A549 (cell line): Measurements from ENCODE around the gene DDX10.
"Not testable (repeated sequence)": the region's sequence is repeated elsewhere in the genome, so short reads cannot be mapped to it uniquely, and the experiment has no call there.

Experiments
- BHLHE40 ChIP-seq: IDR thresholded peaks from 2 replicates; pipeline ENCODE4 v1.6.1; 2012; ENCODE audit warnings: low read depth, low read length, inconsistent platforms
- CBX2 ChIP-seq: fragments of 200-600 bp; sonication (generic); IDR thresholded peaks from 2 replicates; pipeline ENCODE4 v1.6.1; 2016; ENCODE audit warnings: low read depth, mild to moderate bottlenecking, borderline replicate concordance
- EP300 ChIP-seq, 2 experiments: fragments of >200 bp; sonication (Bioruptor Twin); formaldehyde crosslinking; IDR thresholded peaks; 2 replicates in 1 of 2; 3 replicates in 1 of 2; pipeline ENCODE4 v1.6.1; 2016 to 2017
- ESRRA ChIP-seq: fragments of 150-350 bp; IDR thresholded peaks from 2 replicates; pipeline ENCODE4 v1.6.1; 2014; ENCODE audit warnings: mild to moderate bottlenecking, low read length, borderline replicate concordance
- JUN ChIP-seq, 2 experiments: fragments of >200 bp; sonication (Bioruptor Twin); formaldehyde crosslinking; IDR thresholded peaks; 2 replicates in 1 of 2; 3 replicates in 1 of 2; pipeline ENCODE4 v1.6.1; 2016 to 2017
- NR3C1 ChIP-seq: fragments of >200 bp; sonication (Bioruptor Twin); formaldehyde crosslinking; IDR thresholded peaks from 3 replicates; pipeline ENCODE4 v1.6.1; 2017
- POLR2A ChIP-seq: IDR thresholded peaks from 2 replicates; pipeline ENCODE4 v1.6.1; 2012; ENCODE audit warnings: mild to moderate bottlenecking, low read length
- RAD21 ChIP-seq, 2 experiments: fragments of >200 bp in 1 of 2; sonication (Bioruptor Twin) in 1 of 2; formaldehyde crosslinking in 1 of 2; IDR thresholded peaks in 1 of 2; conservative IDR thresholded peaks in 1 of 2; 2 replicates in 1 of 2; 3 replicates in 1 of 2; pipeline ENCODE4 v1.6.1; 2012 to 2018; ENCODE audit warnings: inconsistent platforms in 1 of 2
- SMC3 ChIP-seq: fragments of >200 bp; sonication (Bioruptor Twin); formaldehyde crosslinking; IDR thresholded peaks from 3 replicates; pipeline ENCODE4 v1.6.1; 2018; ENCODE audit warnings: inconsistent platforms
- TP53 ChIP-seq: fragments of 250-450 bp; sonication (Bioruptor Pico); IDR thresholded peaks from 2 replicates; pipeline ENCODE4 v1.5.0; 2021; ENCODE audit warnings: mild to moderate bottlenecking, moderate library complexity
- TF ChIP-seq, protein P1 (sequence below): fragments of 200-600 bp; sonication (generic); IDR thresholded peaks from 2 replicates; pipeline ENCODE4 v1.6.1; 2016; ENCODE audit warnings: antibody characterized with exemption, mild to moderate bottlenecking, moderate library complexity
- TF ChIP-seq, protein P2 (sequence below): fragments of >200 bp; sonication (Bioruptor Twin); formaldehyde crosslinking; IDR thresholded peaks from 3 replicates; pipeline ENCODE4 v1.5.1; 2016

DNA sequence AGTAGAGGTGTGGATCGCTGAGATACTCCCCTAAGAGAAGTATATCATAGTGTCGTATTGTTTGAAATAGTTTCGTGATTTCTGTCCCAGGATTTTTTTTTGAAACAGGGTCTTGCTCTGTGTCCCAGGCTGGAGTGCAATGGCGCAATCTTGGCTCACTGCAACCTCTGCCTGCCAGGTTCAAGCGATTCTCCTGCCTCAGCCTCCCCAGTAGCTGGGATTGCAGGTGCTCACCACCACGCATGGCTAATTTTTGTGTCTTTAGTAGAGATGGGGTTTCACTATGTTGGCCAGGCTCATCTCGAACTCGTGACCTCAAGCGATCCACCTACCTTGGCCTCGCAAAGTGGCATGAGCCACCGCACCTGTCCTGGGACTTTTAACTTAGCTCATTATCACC is 159.1 kb downstream of the DDX10 start:
- TF ChIP-seq ESRRA; RAD21 (conservative IDR thresholded peaks at IDR 0.05 in 1 of 2, IDR thresholded peaks at IDR 0.05 in 1 of 2); EP300 (IDR thresholded peaks at IDR 0.05); TP53 (CRISPR knock-in tag); SMC3; BHLHE40; POLR2A; JUN (IDR thresholded peaks at IDR 0.05); CBX2; NR3C1: not testable (repeated sequence)
- TF ChIP-seq, protein P1, sequence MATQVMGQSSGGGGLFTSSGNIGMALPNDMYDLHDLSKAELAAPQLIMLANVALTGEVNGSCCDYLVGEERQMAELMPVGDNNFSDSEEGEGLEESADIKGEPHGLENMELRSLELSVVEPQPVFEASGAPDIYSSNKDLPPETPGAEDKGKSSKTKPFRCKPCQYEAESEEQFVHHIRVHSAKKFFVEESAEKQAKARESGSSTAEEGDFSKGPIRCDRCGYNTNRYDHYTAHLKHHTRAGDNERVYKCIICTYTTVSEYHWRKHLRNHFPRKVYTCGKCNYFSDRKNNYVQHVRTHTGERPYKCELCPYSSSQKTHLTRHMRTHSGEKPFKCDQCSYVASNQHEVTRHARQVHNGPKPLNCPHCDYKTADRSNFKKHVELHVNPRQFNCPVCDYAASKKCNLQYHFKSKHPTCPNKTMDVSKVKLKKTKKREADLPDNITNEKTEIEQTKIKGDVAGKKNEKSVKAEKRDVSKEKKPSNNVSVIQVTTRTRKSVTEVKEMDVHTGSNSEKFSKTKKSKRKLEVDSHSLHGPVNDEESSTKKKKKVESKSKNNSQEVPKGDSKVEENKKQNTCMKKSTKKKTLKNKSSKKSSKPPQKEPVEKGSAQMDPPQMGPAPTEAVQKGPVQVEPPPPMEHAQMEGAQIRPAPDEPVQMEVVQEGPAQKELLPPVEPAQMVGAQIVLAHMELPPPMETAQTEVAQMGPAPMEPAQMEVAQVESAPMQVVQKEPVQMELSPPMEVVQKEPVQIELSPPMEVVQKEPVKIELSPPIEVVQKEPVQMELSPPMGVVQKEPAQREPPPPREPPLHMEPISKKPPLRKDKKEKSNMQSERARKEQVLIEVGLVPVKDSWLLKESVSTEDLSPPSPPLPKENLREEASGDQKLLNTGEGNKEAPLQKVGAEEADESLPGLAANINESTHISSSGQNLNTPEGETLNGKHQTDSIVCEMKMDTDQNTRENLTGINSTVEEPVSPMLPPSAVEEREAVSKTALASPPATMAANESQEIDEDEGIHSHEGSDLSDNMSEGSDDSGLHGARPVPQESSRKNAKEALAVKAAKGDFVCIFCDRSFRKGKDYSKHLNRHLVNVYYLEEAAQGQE: not testable (repeated sequence)
- TF ChIP-seq, protein P2, sequence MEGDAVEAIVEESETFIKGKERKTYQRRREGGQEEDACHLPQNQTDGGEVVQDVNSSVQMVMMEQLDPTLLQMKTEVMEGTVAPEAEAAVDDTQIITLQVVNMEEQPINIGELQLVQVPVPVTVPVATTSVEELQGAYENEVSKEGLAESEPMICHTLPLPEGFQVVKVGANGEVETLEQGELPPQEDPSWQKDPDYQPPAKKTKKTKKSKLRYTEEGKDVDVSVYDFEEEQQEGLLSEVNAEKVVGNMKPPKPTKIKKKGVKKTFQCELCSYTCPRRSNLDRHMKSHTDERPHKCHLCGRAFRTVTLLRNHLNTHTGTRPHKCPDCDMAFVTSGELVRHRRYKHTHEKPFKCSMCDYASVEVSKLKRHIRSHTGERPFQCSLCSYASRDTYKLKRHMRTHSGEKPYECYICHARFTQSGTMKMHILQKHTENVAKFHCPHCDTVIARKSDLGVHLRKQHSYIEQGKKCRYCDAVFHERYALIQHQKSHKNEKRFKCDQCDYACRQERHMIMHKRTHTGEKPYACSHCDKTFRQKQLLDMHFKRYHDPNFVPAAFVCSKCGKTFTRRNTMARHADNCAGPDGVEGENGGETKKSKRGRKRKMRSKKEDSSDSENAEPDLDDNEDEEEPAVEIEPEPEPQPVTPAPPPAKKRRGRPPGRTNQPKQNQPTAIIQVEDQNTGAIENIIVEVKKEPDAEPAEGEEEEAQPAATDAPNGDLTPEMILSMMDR: not testable (repeated sequence)
